HG03039 (cell line): Measurements from ENCODE around the gene ST6GALNAC5.
"Not testable (repeated sequence)": the region's sequence is repeated elsewhere in the genome, so short reads cannot be mapped to it uniquely, and the experiment has no call there.

ENCODE experiments used
- ATAC-seq: cut with Tn5 transposase; IDR thresholded peaks from one replicate; pipeline ENCODE4 v1.9.1; 2021; ENCODE audit warnings: mild to moderate bottlenecking, moderate library complexity; ENCODE audit not compliant: unreplicated experiment

The ST6GALNAC5 gene

GRCh38 chr1:76865696-76866286 lies 1.5 kb upstream of the ST6GALNAC5 start:
- ATAC-seq, result no peak

- no peak for ATAC-seq
Measured at GRCh38 chr1:76866566-76866965, 714 bp upstream of the ST6GALNAC5 start.

GRCh38 chr1:76868154-76868882 lies 1.0 kb downstream of the ST6GALNAC5 start:
- no peak for ATAC-seq

- ATAC-seq, result no peak
Measured at GRCh38 chr1:76868916-76869315, 1.6 kb downstream of the ST6GALNAC5 start.

GRCh38 chr1:76870037-76870436 lies 2.8 kb downstream of the ST6GALNAC5 start:
- no peak for ATAC-seq

GRCh38 chr1:76871355-76871974 lies 4.2 kb downstream of the ST6GALNAC5 start:
- ATAC-seq, result peak; percentile 92

- no peak for ATAC-seq
Measured at GRCh38 chr1:76872944-76873343, 5.7 kb downstream of the ST6GALNAC5 start.

- no peak for ATAC-seq
Measured at GRCh38 chr1:76876655-76877395, 9.5 kb downstream of the ST6GALNAC5 start.

GRCh38 chr1:76879014-76879413 lies 11.7 kb downstream of the ST6GALNAC5 start:
- ATAC-seq, result not testable (repeated sequence)

GRCh38 chr1:76881762-76882161 lies 14.5 kb downstream of the ST6GALNAC5 start:
- no peak for ATAC-seq

GRCh38 chr1:76891931-76892622 lies 24.8 kb downstream of the ST6GALNAC5 start:
- ATAC-seq, result no peak

- ATAC-seq, result no peak
Measured at GRCh38 chr1:76892675-76893074, 25.4 kb downstream of the ST6GALNAC5 start.

GRCh38 chr1:76901158-76901767 lies 34.0 kb downstream of the ST6GALNAC5 start:
- ATAC-seq, result peak; percentile 94

- no peak for ATAC-seq
Measured at GRCh38 chr1:76905876-76906595, 38.8 kb downstream of the ST6GALNAC5 start.

- no peak for ATAC-seq
Measured at GRCh38 chr1:76909311-76909710, 42.0 kb downstream of the ST6GALNAC5 start.

- ATAC-seq, result no peak
Measured at GRCh38 chr1:76919085-76919484, 51.8 kb downstream of the ST6GALNAC5 start.

- ATAC-seq, result no peak
Measured at GRCh38 chr1:76921590-76921989, 54.3 kb downstream of the ST6GALNAC5 start.

- no peak for ATAC-seq
Measured at GRCh38 chr1:76925825-76926224, 58.5 kb downstream of the ST6GALNAC5 start.

GRCh38 chr1:76928522-76928921 lies 61.2 kb downstream of the ST6GALNAC5 start:
- ATAC-seq, result no peak

- no peak for ATAC-seq
Measured at GRCh38 chr1:76929136-76929535, 61.9 kb downstream of the ST6GALNAC5 start.
